ENCODE measurements around the gene LOXL1.

- no peak for TF ChIP-seq CTCF (IDR thresholded peaks at IDR 0.05; ENCODE audit: low read depth, low read length)
- no peak for TF ChIP-seq MAX (IDR thresholded peaks at IDR 0.05; ENCODE audit: low read depth, low read length)
- no peak for TF ChIP-seq POLR2A (IDR thresholded peaks at IDR 0.05; ENCODE audit: extremely low read depth, insufficient read length)
- no peak for TF ChIP-seq MYC (IDR thresholded peaks at IDR 0.05; ENCODE audit: low read depth, low read length)
Observed at GRCh38 chr15:73885954-73886700, 40.1 kb upstream of the LOXL1 start.

Measured in NB4 (cell line).